Prostate gland (tissue), 2 donors: ENCODE measurements around the gene EGR2.

ENCODE experiments used
- POLR2A ChIP-seq: fragments of 450-650 bp; IDR thresholded peaks from one replicate; pipeline ENCODE4 v1.6.1; 2016; ENCODE audit warnings: antibody characterized with exemption, mild to moderate bottlenecking
- POLR2AphosphoS5 ChIP-seq: sonication (generic); formaldehyde crosslinking; IDR thresholded peaks from one replicate; pipeline ENCODE4 v1.6.1; 2017; ENCODE audit warnings: antibody characterized with exemption
- TF ChIP-seq, protein P1 (sequence below), 4 experiments: fragments of 200-600 bp in 2 of 4; fragments of 450-650 bp in 2 of 4; sonication (generic) in 2 of 4; IDR thresholded peaks; 1 replicate in 3 of 4; 2 replicates in 1 of 4; pipeline ENCODE4 v1.5.1; 2016 to 2019; ENCODE audit warnings: antibody characterized with exemption in 4 of 4, mild to moderate bottlenecking in 2 of 4, moderate library complexity in 2 of 4

DNA sequence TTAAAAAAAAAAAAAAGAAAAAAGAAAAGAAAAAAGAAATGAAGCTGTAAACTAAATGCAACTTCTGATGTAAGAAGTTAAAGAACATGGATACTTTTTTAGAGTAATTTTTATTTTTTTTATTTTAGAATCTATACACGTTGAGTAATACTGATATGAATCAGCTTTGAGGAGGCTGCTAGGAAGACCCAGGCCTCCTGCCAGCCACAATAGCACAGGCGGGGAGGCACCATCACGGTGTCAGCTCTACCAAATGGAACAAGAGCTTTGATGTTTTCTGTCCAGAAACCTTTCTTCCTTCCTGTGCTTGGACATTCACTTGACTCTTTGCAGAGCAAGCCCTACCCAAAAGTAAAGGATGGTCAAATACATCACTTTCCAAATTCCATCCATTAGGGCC lies 45.3 kb upstream of the EGR2 start:
- no peak for TF ChIP-seq POLR2AphosphoS5
- TF ChIP-seq, protein P1, sequence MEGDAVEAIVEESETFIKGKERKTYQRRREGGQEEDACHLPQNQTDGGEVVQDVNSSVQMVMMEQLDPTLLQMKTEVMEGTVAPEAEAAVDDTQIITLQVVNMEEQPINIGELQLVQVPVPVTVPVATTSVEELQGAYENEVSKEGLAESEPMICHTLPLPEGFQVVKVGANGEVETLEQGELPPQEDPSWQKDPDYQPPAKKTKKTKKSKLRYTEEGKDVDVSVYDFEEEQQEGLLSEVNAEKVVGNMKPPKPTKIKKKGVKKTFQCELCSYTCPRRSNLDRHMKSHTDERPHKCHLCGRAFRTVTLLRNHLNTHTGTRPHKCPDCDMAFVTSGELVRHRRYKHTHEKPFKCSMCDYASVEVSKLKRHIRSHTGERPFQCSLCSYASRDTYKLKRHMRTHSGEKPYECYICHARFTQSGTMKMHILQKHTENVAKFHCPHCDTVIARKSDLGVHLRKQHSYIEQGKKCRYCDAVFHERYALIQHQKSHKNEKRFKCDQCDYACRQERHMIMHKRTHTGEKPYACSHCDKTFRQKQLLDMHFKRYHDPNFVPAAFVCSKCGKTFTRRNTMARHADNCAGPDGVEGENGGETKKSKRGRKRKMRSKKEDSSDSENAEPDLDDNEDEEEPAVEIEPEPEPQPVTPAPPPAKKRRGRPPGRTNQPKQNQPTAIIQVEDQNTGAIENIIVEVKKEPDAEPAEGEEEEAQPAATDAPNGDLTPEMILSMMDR (IDR thresholded peaks at IDR 0.05) = no peak
- no peak for TF ChIP-seq POLR2A
